HG03196 (cell line): ENCODE measurements around the gene FANCI.
"Not testable (repeated sequence)": the region's sequence is repeated elsewhere in the genome, so short reads cannot be mapped to it uniquely, and the experiment has no call there.

Experiments
- ATAC-seq: cut with Tn5 transposase; IDR thresholded peaks from one replicate; pipeline ENCODE4 v1.9.1; 2021; ENCODE audit not compliant: unreplicated experiment

Gene FANCI

DNA sequence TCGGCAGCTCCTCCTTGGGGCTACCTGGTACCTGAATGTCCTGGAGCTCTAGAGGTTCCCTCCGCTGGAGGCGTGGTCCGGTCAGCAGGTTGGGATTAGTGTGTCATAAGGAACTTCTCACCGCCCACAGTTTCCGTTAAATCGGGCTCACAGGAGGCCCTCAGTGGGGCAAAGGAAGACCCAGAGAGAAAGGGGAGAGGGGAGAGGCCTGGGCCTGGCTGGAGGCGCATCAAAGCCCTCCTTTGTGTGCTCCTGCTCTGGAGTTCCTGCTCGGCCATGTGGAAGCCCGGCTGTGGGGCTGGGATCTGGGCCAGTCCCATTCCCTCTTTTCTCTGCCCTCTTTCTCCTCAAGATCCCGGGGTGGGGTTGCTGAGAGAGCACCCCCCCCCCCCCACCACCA lies 22.2 kb upstream of the FANCI start, which contains the start of gene RLBP1:
RLBP1 (minus strand) TSS at position 37 of the 400 bp plus-strand sequence. CDS start 2,604 bp downstream, outside the sequence.
- ATAC-seq: no peak

DNA sequence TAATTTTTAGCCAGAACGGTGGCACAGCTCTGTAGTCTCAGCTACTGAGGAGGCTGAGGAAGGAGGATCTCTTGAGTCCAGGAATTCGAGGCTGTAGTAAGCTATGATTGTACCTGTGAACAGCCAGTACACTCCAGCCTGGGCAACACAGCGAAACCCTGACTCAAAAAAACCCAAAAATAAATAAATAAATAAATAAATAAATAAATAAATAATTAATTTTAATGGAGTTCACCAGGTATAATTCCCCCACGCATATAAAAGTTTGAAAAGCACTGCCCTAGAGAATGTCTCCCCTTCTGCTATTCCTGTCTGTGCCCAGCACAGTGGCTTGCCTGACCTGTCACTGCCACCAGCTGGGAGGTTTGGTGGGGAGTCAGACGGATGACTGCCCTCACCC lies 18.2 kb upstream of the FANCI start:
- no peak for ATAC-seq

DNA sequence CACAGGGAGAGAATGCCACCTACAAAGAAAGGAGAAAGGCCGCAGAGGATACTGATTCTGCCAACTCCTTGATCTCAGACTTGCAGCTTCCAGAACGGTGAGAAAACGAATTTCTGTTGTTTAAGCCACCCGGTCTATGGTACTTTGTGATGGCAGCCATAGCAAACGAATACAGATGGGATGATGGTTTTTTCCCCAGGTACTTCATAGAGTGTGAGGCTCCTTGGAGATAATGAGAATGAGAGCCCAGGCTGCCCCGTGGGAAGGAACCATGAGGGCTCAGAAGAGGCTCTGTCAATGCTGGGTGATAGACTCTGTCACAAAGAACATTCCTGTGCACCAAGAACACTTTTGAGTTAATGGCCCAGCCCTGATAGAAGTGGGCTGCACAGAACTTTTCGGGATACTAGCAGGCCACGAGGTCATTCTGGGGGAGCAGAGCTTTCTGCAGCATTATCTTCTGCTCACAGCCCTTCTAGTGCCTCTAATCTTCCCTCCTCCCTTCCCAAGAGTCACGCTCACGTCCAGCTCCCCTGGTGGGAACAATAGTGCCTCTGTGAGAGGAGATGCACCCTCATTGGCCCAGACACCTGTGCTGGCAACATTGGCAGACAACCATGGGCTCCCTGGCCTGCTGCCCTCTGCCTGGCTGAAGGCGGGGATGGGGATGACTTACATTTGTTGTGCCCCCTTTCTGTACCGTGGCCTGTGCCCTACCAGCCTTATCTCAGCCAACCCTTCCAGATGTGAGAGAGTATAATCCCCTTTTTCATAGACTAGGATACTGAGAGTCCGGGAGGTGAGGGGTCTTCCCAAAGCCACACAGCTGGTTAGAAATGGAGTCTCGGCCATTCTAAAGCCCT lies 17.2 kb upstream of the FANCI start:
- no peak for ATAC-seq

- ATAC-seq: no peak
Measured at GRCh38 chr15:89227425-89227824, 16.4 kb upstream of the FANCI start.

- ATAC-seq: no peak
Measured at GRCh38 chr15:89230277-89230676, 13.5 kb upstream of the FANCI start.

DNA sequence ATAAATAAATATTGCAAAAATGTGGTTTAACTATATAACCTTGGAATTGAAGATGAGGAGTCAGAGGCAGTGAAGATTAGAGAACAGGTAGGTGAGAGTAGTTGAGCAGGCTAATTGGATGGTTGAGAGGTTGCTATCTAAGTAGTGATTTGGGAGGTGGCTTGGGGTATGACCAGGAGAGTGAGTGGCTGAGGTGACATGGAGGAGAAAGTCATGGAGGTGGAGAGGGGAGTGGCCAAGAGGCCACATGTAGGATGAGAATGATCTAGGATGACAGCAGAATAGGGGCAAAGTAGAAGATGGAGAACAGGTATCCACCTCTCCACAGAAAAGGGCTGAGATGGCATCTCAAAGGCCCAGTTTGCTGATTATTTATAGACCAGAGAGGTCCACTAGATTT lies 11.9 kb upstream of the FANCI start:
- no peak for ATAC-seq

DNA sequence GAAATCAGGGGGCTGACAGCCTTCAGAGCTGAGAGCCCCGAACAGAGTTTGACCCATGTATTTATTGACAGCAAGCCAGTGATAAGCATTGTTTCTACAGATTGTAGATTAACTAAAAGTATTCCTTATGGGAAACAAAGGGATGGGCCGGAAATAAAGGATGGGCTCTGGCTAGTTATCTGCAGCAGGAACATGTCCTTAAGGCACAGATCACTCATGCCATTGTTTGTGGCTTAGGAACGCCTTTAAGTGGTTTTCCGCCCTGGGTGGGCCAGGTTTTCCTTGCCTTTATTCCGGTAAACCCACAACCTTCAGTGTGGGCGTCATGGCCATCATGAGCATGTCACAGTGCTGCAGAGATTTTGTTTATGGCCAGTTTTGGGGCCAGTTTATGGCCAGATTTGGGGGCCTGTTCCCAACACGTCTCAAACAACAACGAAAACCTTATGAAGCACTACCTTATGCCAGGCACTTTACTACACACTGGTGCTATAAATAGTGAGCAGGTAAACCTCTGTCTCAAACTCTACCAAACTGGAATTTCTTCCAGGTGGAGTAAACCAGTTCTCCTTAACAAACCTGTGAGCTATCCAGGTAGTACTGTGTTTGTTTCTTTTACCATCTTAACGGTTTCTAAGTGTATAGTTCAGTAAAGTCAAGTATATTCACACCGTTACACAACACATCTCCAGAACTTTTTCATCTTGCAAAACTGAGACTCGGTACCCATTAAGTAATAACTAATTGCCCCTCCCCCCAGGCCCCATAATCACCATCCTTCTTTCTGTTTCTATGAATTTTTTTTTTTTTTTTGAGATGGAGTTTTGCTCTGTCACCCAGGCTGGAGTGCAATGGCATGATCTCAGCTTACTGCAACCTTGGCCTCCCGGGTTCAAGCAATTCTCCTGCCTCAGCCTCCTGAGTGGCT lies 3.6 kb upstream of the FANCI start:
- not testable (repeated sequence) for ATAC-seq

DNA sequence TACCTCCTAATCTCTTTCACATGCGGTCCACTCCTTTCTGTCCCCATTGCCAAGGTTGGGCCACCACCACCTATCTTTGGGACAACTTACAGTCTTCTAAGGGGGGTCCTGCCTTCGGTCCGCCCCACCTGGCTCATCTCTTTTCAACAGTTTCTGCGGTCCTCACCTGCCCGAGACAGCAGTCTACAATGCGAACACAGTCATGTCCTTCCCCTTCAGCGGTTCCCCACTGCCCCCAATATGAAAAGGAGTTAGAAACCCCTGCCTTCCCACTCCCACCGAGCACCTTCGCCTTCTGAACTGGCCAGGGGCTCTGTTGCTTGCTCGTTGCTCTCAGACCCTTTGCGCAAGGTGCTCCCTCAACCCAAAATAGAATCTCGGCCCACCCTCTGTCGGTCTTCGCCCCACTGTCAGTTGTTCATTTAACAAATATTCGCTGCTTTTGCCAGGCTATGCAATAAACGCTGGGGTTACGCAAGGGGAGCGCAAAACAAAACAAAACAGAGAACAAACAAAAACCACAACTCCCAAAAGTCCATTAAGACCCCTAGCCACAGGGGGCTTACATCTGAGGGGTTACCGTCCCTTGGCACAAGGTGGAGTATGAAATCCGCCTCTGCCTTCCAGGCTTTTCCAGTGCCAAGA lies 611 bp upstream of the FANCI start:
- no peak for ATAC-seq

DNA sequence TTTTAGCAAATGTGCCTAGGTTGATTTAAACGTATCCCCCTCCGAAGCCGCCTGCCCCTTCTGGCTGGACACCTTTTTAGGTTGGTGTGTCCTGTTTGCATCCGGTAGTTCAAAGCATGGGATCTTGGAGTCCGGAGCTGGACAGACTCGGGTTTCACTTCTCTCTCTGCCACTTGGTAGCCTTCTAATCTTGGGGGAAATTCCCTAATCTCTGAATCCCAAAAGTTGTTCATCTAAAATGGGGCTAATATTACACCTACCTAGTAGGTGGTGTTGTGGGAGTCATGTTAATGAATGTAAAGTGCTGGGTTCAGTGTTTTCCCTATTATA lies 760 bp downstream of the FANCI start:
- peak; percentile 21 for ATAC-seq

- ATAC-seq: no peak
Measured at GRCh38 chr15:89247446-89247845, 3.7 kb downstream of the FANCI start.

GRCh38 chr15:89248584-89248983 lies 4.8 kb downstream of the FANCI start:
- no peak for ATAC-seq

DNA sequence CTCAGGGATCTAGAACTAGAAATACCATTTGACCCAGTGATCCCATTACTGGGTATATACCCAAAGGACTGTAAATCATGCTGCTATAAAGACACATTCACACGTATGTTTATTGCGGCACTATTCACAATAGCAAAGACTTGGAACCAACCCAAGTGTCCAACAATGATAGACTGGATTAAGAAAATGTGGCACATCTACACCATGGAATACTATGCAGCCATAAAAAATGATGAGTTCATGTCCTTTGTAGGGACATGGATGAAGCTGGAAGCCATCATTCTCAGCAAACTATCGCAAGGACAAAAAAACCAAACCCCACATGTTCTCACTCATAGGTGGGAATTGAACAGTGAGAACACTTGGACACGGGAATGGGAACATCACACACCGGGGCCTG lies 6.4 kb downstream of the FANCI start:
- ATAC-seq: not testable (repeated sequence)

DNA sequence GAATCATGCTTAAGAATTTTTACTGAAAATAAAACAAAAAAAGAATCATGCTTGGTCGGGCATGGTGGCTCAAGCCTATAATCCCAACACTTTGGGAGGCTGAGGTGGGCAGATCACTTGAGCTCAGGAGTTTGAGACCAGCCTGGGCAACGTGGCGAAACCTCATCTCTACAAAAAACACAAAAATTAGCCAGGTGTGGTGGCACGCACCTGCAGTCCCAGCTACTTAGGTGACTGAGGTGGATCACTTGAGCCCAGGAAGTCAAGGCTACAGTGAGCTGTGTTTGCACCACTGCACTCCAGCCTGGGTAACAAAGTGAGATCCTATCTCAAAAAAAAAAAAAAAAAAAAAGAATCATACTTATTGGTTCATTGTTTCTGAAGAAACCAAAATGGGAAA lies 33.5 kb downstream of the FANCI start:
- not testable (repeated sequence) for ATAC-seq

DNA sequence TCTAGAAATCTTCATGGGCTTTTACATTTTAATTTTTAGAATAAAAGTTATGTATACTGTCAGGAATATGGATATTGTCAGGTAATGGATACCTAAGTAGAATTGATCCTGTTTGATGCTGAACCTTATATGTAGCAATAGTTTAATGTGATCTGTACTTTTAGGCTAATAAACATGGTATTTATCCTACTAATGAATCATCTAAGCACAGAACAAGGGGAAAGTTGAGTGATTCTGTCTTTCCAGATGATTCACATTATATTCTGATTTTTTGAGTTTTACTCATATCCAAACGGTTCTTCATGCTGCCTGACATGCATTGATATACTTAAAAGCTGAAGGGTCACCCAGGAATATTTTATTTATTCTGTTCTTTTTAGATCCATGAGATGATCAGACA lies 34.5 kb downstream of the FANCI start:
- no peak for ATAC-seq

- no peak for ATAC-seq
Measured at GRCh38 chr15:89282631-89283030, 38.9 kb downstream of the FANCI start.

- no peak for ATAC-seq
Measured at GRCh38 chr15:89283201-89283600, 39.4 kb downstream of the FANCI start.

- ATAC-seq: no peak
Measured at GRCh38 chr15:89291934-89292438, 48.2 kb downstream of the FANCI start.

- ATAC-seq: no peak
Measured at GRCh38 chr15:89293012-89293411, 49.2 kb downstream of the FANCI start.

- ATAC-seq: no peak
Measured at GRCh38 chr15:89299896-89300295, 56.1 kb downstream of the FANCI start.

- no peak for ATAC-seq
Measured at GRCh38 chr15:89301304-89302089, 57.7 kb downstream of the FANCI start.
